Ascending aorta (tissue), 2 donors: ENCODE measurements around the gene PLK3. TPM values are rescaled to one million over a fixed set of nuclear protein-coding genes. Genes with fewer than 3 reads are reported as not detected.

Experiments used
- DNase-seq, 2 donors: peaks; one replicate each; pipeline ENCODE4 v3.0.0-alpha.2; 2019; ENCODE audit warnings: low spot score in 2 of 2
- H3K27ac ChIP-seq, 2 donors: fragments of 200-600 bp; sonication (generic); one replicate each; pipeline ENCODE4 v1.5.1; 2016 to 2017; ENCODE audit warnings: mild to moderate bottlenecking in 1 of 2
- H3K27me3 ChIP-seq: fragments of 200-600 bp; sonication (generic); one replicate; pipeline ENCODE4 v1.5.1; 2017
- H3K36me3 ChIP-seq, 2 donors: fragments of 200-600 bp; sonication (generic); one replicate each; pipeline ENCODE4 v1.5.1; 2016
- H3K4me1 ChIP-seq, 2 donors: fragments of 200-600 bp; sonication (generic); one replicate each; pipeline ENCODE4 v1.5.1; 2016 to 2017; ENCODE audit warnings: mild to moderate bottlenecking in 1 of 2
- H3K4me3 ChIP-seq, 2 donors: fragments of 200-600 bp; sonication (generic); one replicate each; pipeline ENCODE4 v1.5.1; 2016 to 2017; ENCODE audit warnings: mild to moderate bottlenecking in 1 of 2
- H3K9me3 ChIP-seq, 2 donors: fragments of 200-600 bp; sonication (generic); one replicate each; pipeline ENCODE4 v1.5.1; 2016
- intact Hi-C: fragments of 100-400 bp; cut with DNase I; formaldehyde crosslinking; loops from one replicate; pipeline ENCODE4 v1.15.1; 2023
- total RNA-seq: library from RNA; depleted of rRNA; stranded (reverse); fragments of >200 nt; gene quantifications from one replicate; pipeline ENCODE4 v1.1.0, GENCODE V29; 2016
- TF ChIP-seq, protein P1 (sequence below), 3 experiments: fragments of 200-600 bp in 2 of 3; fragments of 450-650 bp in 1 of 3; sonication (generic) in 2 of 3; IDR thresholded peaks; one replicate each; pipeline ENCODE4 v1.5.1; 2016 to 2019; ENCODE audit warnings: antibody characterized with exemption in 3 of 3, mild to moderate bottlenecking in 1 of 3, moderate library complexity in 1 of 3

The PLK3 gene
- total RNA-seq, 1 donor from 2014 or later = 107 TPM

DNA sequence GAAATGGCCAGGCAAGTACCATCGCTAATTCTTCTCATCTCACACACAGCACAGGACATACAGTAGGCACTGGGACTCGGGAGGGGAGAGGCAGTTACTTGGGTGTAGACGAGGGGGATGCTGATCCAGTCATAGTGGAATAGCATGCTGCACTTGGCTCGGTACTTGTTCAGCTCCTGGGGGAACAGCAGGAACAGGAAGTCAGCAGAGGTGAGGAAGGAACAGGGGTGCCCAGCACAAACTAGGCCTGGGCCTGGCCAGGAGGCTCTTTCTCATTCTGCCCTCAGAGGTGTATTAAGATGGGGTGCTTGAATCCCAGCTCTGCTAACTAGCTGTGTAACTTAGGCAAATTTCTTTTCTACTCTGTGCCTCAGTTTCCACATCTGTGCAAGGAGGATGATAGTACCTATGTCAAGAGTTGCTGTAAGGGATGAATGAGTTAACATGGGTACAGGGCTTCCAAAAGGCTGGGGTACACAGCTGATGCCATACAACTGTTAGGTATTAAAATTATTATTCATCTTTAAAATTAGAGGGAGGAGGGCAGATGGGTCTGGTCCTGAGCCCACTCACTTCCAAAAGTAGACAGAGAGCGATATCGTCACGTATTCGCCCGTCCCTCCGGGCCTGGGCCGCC is 14.6 kb upstream of the PLK3 start:
- Histone ChIP-seq H3K9me3 (no peaks in the 10 kb centered on the region), H3K36me3 (peaks cover 0 to 4% of the 10 kb centered on the region in 2 donors), H3K27ac (peak overlapping the region; percentile 66 to 85), H3K4me3 (peak overlapping the region; percentile 55 to 79), H3K27me3 (no peaks in the 10 kb centered on the region), H3K4me1 (peaks cover 8 to 17% of the 10 kb centered on the region in 2 donors)
- DNase-seq = no peak
- TF ChIP-seq, protein P1, sequence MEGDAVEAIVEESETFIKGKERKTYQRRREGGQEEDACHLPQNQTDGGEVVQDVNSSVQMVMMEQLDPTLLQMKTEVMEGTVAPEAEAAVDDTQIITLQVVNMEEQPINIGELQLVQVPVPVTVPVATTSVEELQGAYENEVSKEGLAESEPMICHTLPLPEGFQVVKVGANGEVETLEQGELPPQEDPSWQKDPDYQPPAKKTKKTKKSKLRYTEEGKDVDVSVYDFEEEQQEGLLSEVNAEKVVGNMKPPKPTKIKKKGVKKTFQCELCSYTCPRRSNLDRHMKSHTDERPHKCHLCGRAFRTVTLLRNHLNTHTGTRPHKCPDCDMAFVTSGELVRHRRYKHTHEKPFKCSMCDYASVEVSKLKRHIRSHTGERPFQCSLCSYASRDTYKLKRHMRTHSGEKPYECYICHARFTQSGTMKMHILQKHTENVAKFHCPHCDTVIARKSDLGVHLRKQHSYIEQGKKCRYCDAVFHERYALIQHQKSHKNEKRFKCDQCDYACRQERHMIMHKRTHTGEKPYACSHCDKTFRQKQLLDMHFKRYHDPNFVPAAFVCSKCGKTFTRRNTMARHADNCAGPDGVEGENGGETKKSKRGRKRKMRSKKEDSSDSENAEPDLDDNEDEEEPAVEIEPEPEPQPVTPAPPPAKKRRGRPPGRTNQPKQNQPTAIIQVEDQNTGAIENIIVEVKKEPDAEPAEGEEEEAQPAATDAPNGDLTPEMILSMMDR (IDR thresholded peaks at IDR 0.05) = no peak
- intact Hi-C loops = loop anchor here (5.0 kb wide), 1 partner anchor 227 kb away; the partner anchor contains the start of genes HECTD3 and UROD

DNA sequence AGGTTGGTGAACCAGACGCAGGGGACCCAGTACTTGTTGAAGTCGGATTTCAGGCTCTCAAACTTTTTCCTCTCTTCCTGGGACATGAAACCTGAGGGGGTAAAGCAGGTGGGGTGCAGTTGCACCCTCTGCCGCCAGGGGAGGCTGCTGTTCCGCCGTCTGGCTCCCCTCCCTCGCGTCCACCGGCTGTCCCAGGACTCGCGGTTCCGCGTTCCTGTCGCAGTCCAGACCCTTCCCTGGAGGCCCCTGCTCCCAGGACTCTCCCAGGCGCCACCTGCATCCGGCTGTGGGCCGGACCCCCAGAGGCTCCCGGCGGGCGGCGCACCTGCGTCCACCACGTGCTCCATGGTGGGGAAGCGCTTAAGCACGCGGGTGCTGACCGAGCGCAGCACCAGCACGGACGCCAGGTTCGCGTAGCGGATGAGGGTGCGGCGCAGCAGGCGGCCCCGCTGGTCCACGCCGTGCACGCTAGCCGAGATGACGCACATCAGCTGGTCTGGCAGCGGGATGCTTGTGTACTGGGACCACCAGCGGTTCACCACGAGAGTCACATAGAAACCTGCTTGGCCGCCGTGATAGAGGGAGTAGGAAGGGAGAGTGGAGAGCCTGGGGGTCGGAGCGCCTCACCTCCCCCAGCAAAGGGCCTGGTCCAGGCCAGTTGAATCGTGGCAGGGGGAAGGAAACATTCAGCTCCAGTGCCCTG is 13.9 kb upstream of the PLK3 start:
- DNase-seq = peak in 1 of 2 donors; percentile 84
- intact Hi-C loops = loop anchor here (5.0 kb wide), 1 partner anchor 226 kb away; the partner anchor contains the start of genes HECTD3 and UROD
- no peaks in the 10 kb centered on the region for H3K9me3 ChIP-seq

DNA sequence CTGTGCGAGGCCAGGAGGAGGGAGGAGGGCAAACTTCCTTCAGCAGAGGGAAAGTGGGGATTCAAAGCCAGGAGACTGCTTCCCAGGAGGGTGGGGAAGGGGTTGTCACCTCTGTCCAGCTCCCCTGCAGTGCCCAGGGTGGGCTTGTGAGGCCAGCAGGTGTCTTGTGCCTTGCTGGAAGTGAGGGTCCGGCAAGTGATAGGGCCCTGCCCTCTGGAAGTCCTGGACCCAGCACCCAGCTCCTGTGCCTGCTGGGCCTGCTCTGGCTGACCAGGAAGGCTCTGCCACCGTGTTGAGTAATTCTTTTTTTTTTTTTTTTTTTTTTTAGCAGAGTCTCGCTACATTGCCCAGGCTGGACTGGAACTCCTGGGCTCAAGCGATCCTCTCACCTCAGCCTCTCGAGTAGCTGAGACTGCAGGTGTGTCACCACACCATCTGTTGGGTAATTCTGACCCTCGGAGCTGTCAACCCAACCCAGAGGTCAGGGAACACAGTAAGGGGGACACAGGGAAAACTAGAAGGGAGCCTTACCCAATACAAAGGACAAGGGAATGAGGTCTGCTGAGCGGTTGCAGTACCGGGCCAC is 13.2 kb upstream of the PLK3 start:
- no peaks in the 10 kb centered on the region for H3K9me3 ChIP-seq
- DNase-seq = no peak
- intact Hi-C loops = loop anchor here (5.0 kb wide), 1 partner anchor 225 kb away; the partner anchor contains the start of genes HECTD3 and UROD
- no peaks in the 10 kb centered on the region for H3K36me3 ChIP-seq
- H3K27me3 ChIP-seq = no peaks in the 10 kb centered on the region
- H3K4me1 ChIP-seq = peaks cover 8 to 17% of the 10 kb centered on the region in 2 donors
- H3K4me3 ChIP-seq = peak overlapping the region in 1 of 2 donors; percentile 79
- peak overlapping the region; percentile 66 to 85 for H3K27ac ChIP-seq
- TF ChIP-seq, protein P1 (IDR thresholded peaks at IDR 0.05) = no peak

More for the DNA sequence above, 13.9 kb upstream of the PLK3 start:
- Histone ChIP-seq H3K27ac (peak overlapping the region; percentile 66 to 85), H3K36me3 (no peaks in the 10 kb centered on the region), H3K4me3 (peak overlapping the region; percentile 55 to 79), H3K4me1 (peaks cover 8 to 17% of the 10 kb centered on the region in 2 donors), H3K27me3 (no peaks in the 10 kb centered on the region)
- TF ChIP-seq, protein P1 (IDR thresholded peaks at IDR 0.05) = peak; percentile 99 to 100 (median 99)

DNA sequence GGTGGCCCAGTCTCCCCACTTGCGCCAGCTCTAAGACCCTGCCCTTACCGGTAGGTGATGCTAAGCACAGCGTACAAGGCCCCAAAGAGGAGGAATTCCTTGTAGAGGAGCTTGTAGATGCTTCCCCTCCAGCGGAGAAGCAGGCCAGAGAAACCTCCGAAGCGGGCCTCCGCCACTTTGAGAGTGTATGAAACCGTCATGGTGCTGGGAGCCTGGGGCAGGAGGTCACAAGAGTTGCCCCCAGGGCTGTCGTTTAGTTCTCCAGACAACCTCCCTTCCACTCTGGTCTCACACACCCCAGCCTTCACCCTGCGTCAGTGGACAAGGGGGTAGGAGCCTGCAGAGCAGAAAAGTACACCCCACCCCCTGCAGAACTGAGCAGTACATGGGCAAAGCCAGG is 12.7 kb upstream of the PLK3 start:
- no peaks in the 10 kb centered on the region for H3K27me3 ChIP-seq
- no peaks in the 10 kb centered on the region for H3K9me3 ChIP-seq
- peak overlapping the region; percentile 3 to 85 for H3K27ac ChIP-seq
- H3K36me3 ChIP-seq = no peaks in the 10 kb centered on the region
- no peak overlapping the region for H3K4me3 ChIP-seq
- peaks cover 8 to 17% of the 10 kb centered on the region in 2 donors for H3K4me1 ChIP-seq
- intact Hi-C loops = loop anchor here (5.0 kb wide), 1 partner anchor 225 kb away; the partner anchor contains the start of genes HECTD3 and UROD
- TF ChIP-seq, protein P1 (IDR thresholded peaks at IDR 0.05) = no peak
- DNase-seq = no peak

DNA sequence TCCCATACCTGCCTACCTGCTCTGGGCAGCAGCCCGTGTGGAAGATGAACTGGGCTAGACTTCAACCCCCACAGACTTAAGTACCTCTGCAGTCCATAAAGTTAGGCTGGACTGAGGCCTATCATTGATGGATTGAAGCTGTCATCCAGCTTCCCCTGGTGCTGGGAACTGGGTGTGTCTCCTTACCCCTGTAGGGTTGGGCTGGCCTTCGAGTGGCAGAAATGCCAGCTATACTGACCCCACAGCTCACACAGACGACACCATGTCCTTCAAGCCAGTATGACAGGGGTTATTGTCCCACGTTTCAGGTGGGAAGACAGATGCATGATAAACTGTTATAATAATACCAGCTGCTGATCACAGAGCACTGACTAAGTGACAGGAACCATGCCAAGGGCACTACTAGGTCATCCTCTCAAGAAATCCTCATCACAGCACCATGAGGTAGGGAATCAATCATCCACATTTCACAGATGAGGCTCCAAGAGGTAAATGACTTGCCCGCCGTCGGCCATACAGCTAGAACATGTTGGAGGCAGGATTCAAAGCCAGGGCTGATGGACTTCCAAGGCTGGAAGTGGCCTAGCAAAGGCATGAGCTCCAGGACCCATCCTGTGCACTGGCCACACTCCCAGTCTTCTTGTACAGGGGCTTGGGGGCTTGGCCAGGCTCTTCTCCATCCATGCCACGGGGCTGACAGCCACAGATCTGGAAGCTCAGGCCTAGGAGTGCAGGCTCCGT is 11.9 kb upstream of the PLK3 start, which contains the start of gene BEST4:
Gene BEST4 (minus strand): TSS at position 51 of the 741 bp plus-strand sequence. CDS start 465 bp downstream, outside the sequence.
- Histone ChIP-seq H3K4me1 (peaks cover 8 to 17% of the 10 kb centered on the region in 2 donors), H3K36me3 (no peaks in the 10 kb centered on the region), H3K27me3 (no peaks in the 10 kb centered on the region), H3K9me3 (no peaks in the 10 kb centered on the region), H3K27ac (peak within 1 kb of the TSS; percentile 66 to 85), H3K4me3 (no peak within 1 kb of the TSS)
- intact Hi-C loops = loop anchor here (5.0 kb wide), 1 partner anchor 224 kb away; the partner anchor contains the start of genes HECTD3 and UROD
- DNase-seq = no peak
- TF ChIP-seq, protein P1 (IDR thresholded peaks at IDR 0.05) = no peak
